ENCODE data around the gene ATP7A. TPM values are rescaled to one million over a fixed set of nuclear protein-coding genes. Genes with fewer than 3 reads are reported as not detected.

The ATP7A gene
- total RNA-seq, 1 experiment from 2014 or later = 13.5 TPM

- no peaks in the 10 kb centered on the region for H3K9me3 ChIP-seq (ENCODE audit: control insufficient read depth, insufficient read depth, low read depth, low read length)
- TF ChIP-seq SIN3A (IDR thresholded peaks at IDR 0.05; ENCODE audit: borderline replicate concordance, insufficient read depth, low read depth, low read length) (no peak), CTCF (IDR thresholded peaks at IDR 0.05) (no peak), TCF7L2 (IDR thresholded peaks at IDR 0.05; ENCODE audit: low read depth, low read length) (no peak), POLR2AphosphoS5 (IDR thresholded peaks at IDR 0.05; ENCODE audit: low read depth, low read length) (no peak)
- TF ChIP-seq, protein P1, sequence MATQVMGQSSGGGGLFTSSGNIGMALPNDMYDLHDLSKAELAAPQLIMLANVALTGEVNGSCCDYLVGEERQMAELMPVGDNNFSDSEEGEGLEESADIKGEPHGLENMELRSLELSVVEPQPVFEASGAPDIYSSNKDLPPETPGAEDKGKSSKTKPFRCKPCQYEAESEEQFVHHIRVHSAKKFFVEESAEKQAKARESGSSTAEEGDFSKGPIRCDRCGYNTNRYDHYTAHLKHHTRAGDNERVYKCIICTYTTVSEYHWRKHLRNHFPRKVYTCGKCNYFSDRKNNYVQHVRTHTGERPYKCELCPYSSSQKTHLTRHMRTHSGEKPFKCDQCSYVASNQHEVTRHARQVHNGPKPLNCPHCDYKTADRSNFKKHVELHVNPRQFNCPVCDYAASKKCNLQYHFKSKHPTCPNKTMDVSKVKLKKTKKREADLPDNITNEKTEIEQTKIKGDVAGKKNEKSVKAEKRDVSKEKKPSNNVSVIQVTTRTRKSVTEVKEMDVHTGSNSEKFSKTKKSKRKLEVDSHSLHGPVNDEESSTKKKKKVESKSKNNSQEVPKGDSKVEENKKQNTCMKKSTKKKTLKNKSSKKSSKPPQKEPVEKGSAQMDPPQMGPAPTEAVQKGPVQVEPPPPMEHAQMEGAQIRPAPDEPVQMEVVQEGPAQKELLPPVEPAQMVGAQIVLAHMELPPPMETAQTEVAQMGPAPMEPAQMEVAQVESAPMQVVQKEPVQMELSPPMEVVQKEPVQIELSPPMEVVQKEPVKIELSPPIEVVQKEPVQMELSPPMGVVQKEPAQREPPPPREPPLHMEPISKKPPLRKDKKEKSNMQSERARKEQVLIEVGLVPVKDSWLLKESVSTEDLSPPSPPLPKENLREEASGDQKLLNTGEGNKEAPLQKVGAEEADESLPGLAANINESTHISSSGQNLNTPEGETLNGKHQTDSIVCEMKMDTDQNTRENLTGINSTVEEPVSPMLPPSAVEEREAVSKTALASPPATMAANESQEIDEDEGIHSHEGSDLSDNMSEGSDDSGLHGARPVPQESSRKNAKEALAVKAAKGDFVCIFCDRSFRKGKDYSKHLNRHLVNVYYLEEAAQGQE (IDR thresholded peaks at IDR 0.05; ENCODE audit: insufficient read depth in 1 of 2, low read depth in 2 of 2, low read length in 1 of 2) = no peak
- intact Hi-C loops (cut with micrococcal nuclease; ENCODE audit: unreplicated experiment) = no loop called here
- H3K27ac ChIP-seq (ENCODE audit: low read length) = no peak overlapping the region
- CTCF ChIA-PET = no interaction called here
- no TSS peak for BruUV-seq (replicated peaks)
- in situ Hi-C loops (cut with HindIII; ENCODE audit: low pct_unique_long_range_greater_than_20kb, low sequenced_read_pairs) = no loop called here
- no peaks in the 10 kb centered on the region for H3K27me3 ChIP-seq (ENCODE audit: control insufficient read depth, insufficient read depth, low read length)
- POLR2A ChIA-PET = no interaction called here
- ATAC-seq = no peak
- DNase-seq (ENCODE audit: low read depth, low spot score) = no peak
- H3K4me1 ChIP-seq (ENCODE audit: control insufficient read depth, insufficient read depth, low read length) = no peaks in the 10 kb centered on the region; the same call in 1 of the 2 replicates
- no peak overlapping the region for H3K4me3 ChIP-seq (ENCODE audit: low read depth in 2 of 2, low read length in 2 of 2)
- no peaks in the 10 kb centered on the region for H3K36me3 ChIP-seq (ENCODE audit: control insufficient read depth, insufficient read depth, low read length)
Measured at GRCh38 chrX:77930581-77930980, 20.1 kb downstream of the ATP7A start.

DNA sequence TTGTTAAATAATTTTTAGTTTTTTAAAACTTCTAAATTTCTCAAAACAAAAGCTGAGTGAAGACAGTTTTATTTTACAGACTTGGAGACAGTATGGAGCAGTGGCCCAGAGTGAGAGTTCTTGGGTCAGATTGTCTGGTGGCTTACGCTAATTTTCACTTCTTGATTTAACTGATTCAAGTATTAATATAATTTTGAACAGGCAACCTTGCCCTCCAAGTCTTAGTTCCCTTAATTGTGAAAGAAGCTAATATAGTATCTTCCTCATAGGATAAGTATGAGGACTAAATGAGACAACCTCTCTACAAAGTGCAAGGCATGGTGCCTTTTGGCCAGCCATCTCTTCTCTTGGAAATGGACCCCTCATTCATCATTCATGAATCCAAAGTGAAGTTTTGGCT is 25.4 kb downstream of the ATP7A start:
- ChIA-PET CTCF (no interaction called here), POLR2A (no interaction called here)
- Histone ChIP-seq H3K27ac (ENCODE audit: low read length) (peak overlapping the region; percentile 39; the same call in 1 of the 2 replicates), H3K4me1 (ENCODE audit: control insufficient read depth, insufficient read depth, low read length) (peaks cover 10% of the 10 kb centered on the region; the same call in 1 of the 2 replicates), H3K36me3 (ENCODE audit: control insufficient read depth, insufficient read depth, low read length) (no peaks in the 10 kb centered on the region), H3K9me3 (ENCODE audit: control insufficient read depth, insufficient read depth, low read depth, low read length) (no peaks in the 10 kb centered on the region), H3K27me3 (ENCODE audit: control insufficient read depth, insufficient read depth, low read length) (no peaks in the 10 kb centered on the region), H3K4me3 (ENCODE audit: low read depth in 2 of 2, low read length in 2 of 2) (no peak overlapping the region)
- intact Hi-C loops (cut with micrococcal nuclease; ENCODE audit: unreplicated experiment) = no loop called here
- ATAC-seq = no peak
- DNase-seq (ENCODE audit: low read depth, low spot score) = no peak
- TF ChIP-seq CTCF (IDR thresholded peaks at IDR 0.05) (no peak), TCF7L2 (IDR thresholded peaks at IDR 0.05; ENCODE audit: low read depth, low read length) (no peak), POLR2AphosphoS5 (IDR thresholded peaks at IDR 0.05; ENCODE audit: low read depth, low read length) (no peak), SIN3A (IDR thresholded peaks at IDR 0.05; ENCODE audit: borderline replicate concordance, insufficient read depth, low read depth, low read length) (no peak)
- TF ChIP-seq, protein P1 (IDR thresholded peaks at IDR 0.05; ENCODE audit: insufficient read depth in 1 of 2, low read depth in 2 of 2, low read length in 1 of 2) = no peak
- no TSS peak for BruUV-seq (replicated peaks)
- in situ Hi-C loops (cut with HindIII; ENCODE audit: low pct_unique_long_range_greater_than_20kb, low sequenced_read_pairs) = no loop called here
